Germinal center (tissue), 1 donor: Measurements from ENCODE around the gene KLK15.
A peak's percentile ranks its signal among the peaks of the same experiment; 100 is the strongest.

ENCODE experiments used
- DNase-seq: peaks from one replicate; pipeline ENCODE4 v3.0.0; 2012; ENCODE audit warnings: mixed read lengths, low spot score

The KLK15 gene

GRCh38 chr19:50843205-50843604 is 9.8 kb upstream of the KLK15 start:
- DNase-seq: no peak

- DNase-seq: no peak
Measured at GRCh38 chr19:50842130-50842529, 8.8 kb upstream of the KLK15 start.

- no peak for DNase-seq
Measured at GRCh38 chr19:50839712-50840655, 6.6 kb upstream of the KLK15 start.

- no peak for DNase-seq
Measured at GRCh38 chr19:50838239-50838638, 4.9 kb upstream of the KLK15 start.

GRCh38 chr19:50837300-50837699 is 3.9 kb upstream of the KLK15 start:
- DNase-seq: no peak

GRCh38 chr19:50836543-50837195 is 3.3 kb upstream of the KLK15 start:
- no peak for DNase-seq

- peak; percentile 88 for DNase-seq
Measured at GRCh38 chr19:50835785-50836542, 2.6 kb upstream of the KLK15 start.

GRCh38 chr19:50835103-50835784 is 1.9 kb upstream of the KLK15 start:
- no peak for DNase-seq

- no peak for DNase-seq
Measured at GRCh38 chr19:50833802-50834167, 411 bp upstream of the KLK15 start.

- no peak for DNase-seq
Measured at GRCh38 chr19:50832666-50833065, 708 bp downstream of the KLK15 start.

- no peak for DNase-seq
Measured at GRCh38 chr19:50831026-50831396, 2.4 kb downstream of the KLK15 start.

- DNase-seq: no peak
Measured at GRCh38 chr19:50830266-50831025, 2.9 kb downstream of the KLK15 start.

GRCh38 chr19:50829801-50830200 is 3.6 kb downstream of the KLK15 start:
- no peak for DNase-seq

GRCh38 chr19:50827476-50827875 is 5.9 kb downstream of the KLK15 start:
- no peak for DNase-seq

GRCh38 chr19:50826492-50827240 is 6.7 kb downstream of the KLK15 start:
- no peak for DNase-seq

GRCh38 chr19:50823389-50824042 is 9.9 kb downstream of the KLK15 start, which contains the start of gene KLK1:
Gene KLK1, minus strand, starts transcription at chr19:50823787. Its CDS starts 39 bp downstream, at chr19:50823748.
- no peak for DNase-seq

GRCh38 chr19:50822661-50823208 is 10.6 kb downstream of the KLK15 start:
- no peak for DNase-seq

- no peak for DNase-seq
Measured at GRCh38 chr19:50821622-50822021, 11.8 kb downstream of the KLK15 start.

- DNase-seq: no peak
Measured at GRCh38 chr19:50821248-50821612, 12.1 kb downstream of the KLK15 start.
